ENCODE data around the gene RNF144A. TPM values are rescaled to one million over a fixed set of nuclear protein-coding genes. Genes with fewer than 3 reads are reported as not detected.

Gene RNF144A
- total RNA-seq, 1 experiment from 2014 or later: 13.0 TPM

- no peaks in the 10 kb centered on the region for H3K9me2 ChIP-seq (ENCODE audit: insufficient read depth)
- BruUV-seq (replicated peaks): no TSS peak
- POLR2A ChIA-PET: no interaction called here
- H2AFZ ChIP-seq (ENCODE audit: low read depth, low read length, poor library complexity, severe bottlenecking): no peak overlapping the region
- H3K4me2 ChIP-seq (ENCODE audit: low read length): no peak overlapping the region
- CTCF ChIA-PET: no interaction called here
- TF ChIP-seq CBX3 (IDR thresholded peaks at IDR 0.05; ENCODE audit: low read depth) (no peak), CTCF (IDR thresholded peaks at IDR 0.05 in 2 of 3, conservative IDR thresholded peaks at IDR 0.05 in 1 of 3; ENCODE audit: borderline replicate concordance in 1 of 3, insufficient read depth in 1 of 3, low read depth in 2 of 3, low read length in 2 of 3) (no peak), SIN3A (IDR thresholded peaks at IDR 0.05; ENCODE audit: low read depth) (no peak), ZBTB33 (IDR thresholded peaks at IDR 0.05; ENCODE audit: extremely low read depth, insufficient replicate concordance, low read length) (no peak), CEBPB (IDR thresholded peaks at IDR 0.05; ENCODE audit: low read depth) (no peak), ELF1 (IDR thresholded peaks at IDR 0.05; ENCODE audit: borderline replicate concordance, low read depth) (no peak), POLR2A (IDR thresholded peaks at IDR 0.05; ENCODE audit: borderline replicate concordance, extremely low read depth, insufficient read depth, insufficient read length) (no peak), ZNF274 (IDR thresholded peaks at IDR 0.05; ENCODE audit: low read depth, low read length) (no peak), SP1 (IDR thresholded peaks at IDR 0.05; ENCODE audit: low read depth) (no peak), EZH2phosphoT487 (IDR thresholded peaks at IDR 0.05; ENCODE audit: borderline replicate concordance) (no peak), EZH2 (IDR thresholded peaks at IDR 0.05) (no peak), FOSL1 (IDR thresholded peaks at IDR 0.05; ENCODE audit: low read depth) (no peak), MAX (IDR thresholded peaks at IDR 0.05) (no peak), SRF (IDR thresholded peaks at IDR 0.05; ENCODE audit: low read depth) (no peak), JUND (IDR thresholded peaks at IDR 0.05) (no peak), EGR1 (IDR thresholded peaks at IDR 0.05; ENCODE audit: low read depth) (no peak), TCF7L2 (IDR thresholded peaks at IDR 0.05; ENCODE audit: borderline replicate concordance, extremely low read depth, insufficient read depth, insufficient read length) (no peak), YY1 (IDR thresholded peaks at IDR 0.05; ENCODE audit: extremely low read depth, insufficient replicate concordance, low read depth, low read length) (no peak), ZFX (IDR thresholded peaks at IDR 0.05) (no peak), REST (IDR thresholded peaks at IDR 0.05; ENCODE audit: low read depth) (no peak)
- no peaks in the 10 kb centered on the region for H3K79me2 ChIP-seq (ENCODE audit: insufficient read depth, low read length)
- DNase-seq (ENCODE audit: low read depth, low spot score) (no peak), ATAC-seq (no peak)
- intact Hi-C loops (cut with micrococcal nuclease): no loop called here
- H3K27me3 ChIP-seq (ENCODE audit: insufficient read depth, low read length): no peaks in the 10 kb centered on the region
- RAD21 ChIA-PET (ENCODE audit: low non-redundant PET in 1 of 2, low total read pairs in 2 of 2, uncharacterized antibody in 2 of 2, unreplicated experiment in 2 of 2): no interaction called here
- H3K9me3 ChIP-seq (ENCODE audit: control insufficient read depth in 1 of 2, insufficient read depth in 1 of 2, low read depth in 1 of 2, low read length in 2 of 2): no peaks in the 10 kb centered on the region
- no peak overlapping the region for H3K27ac ChIP-seq (ENCODE audit: low read depth, low read length)
- no peak overlapping the region for H3K9ac ChIP-seq (ENCODE audit: low read length)
- no peaks in the 10 kb centered on the region for H3K36me3 ChIP-seq (ENCODE audit: control insufficient read depth in 1 of 2, insufficient read depth in 2 of 2, low read length in 2 of 2)
- H3K4me3 ChIP-seq (replicated peaks in 1 of 2; ENCODE audit: low read depth in 1 of 2, low read length in 2 of 2): no peak overlapping the region
- no peaks in the 10 kb centered on the region for H4K20me1 ChIP-seq (ENCODE audit: insufficient read depth)
- H3K4me1 ChIP-seq (ENCODE audit: control insufficient read depth in 1 of 2, insufficient read depth in 2 of 2, low read length in 2 of 2): peaks cover 23 to 42% of the 10 kb centered on the region in 2 experiments
Measured at GRCh38 chr2:6970976-6971480, 53.8 kb downstream of the RNF144A start.

All from HCT116 (cell line).